HFF-Myc (cell line): ENCODE measurements around the gene RNF130.

Experiments used
- DNase-seq: peaks from one replicate; pipeline ENCODE4 v3.0.0-alpha.2; 2011; ENCODE audit warnings: low read depth; ENCODE audit errors: extremely low read depth
- H3K4me3 ChIP-seq: replicated peaks from 2 replicates; pipeline ENCODE4 v1.5.1; 2011; ENCODE audit warnings: low read depth, mild to moderate bottlenecking, control low read depth, low read length
- CTCF ChIP-seq: IDR thresholded peaks from 2 replicates; pipeline ENCODE4 v1.5.1; 2012; ENCODE audit warnings: mild to moderate bottlenecking, low read depth, low read length, control low read depth; ENCODE audit errors: missing control alignments

The RNF130 gene

GRCh38 chr5:179916523-179916922 lies 155.0 kb downstream of the RNF130 start:
- no peak for TF ChIP-seq CTCF
- DNase-seq, result no peak
- H3K4me3 ChIP-seq, result no peak overlapping the region

GRCh38 chr5:179915406-179915935 lies 156.1 kb downstream of the RNF130 start:
- H3K4me3 ChIP-seq, result no peak overlapping the region
- TF ChIP-seq CTCF, result no peak
- no peak for DNase-seq

- no peak overlapping the region for H3K4me3 ChIP-seq
- no peak for TF ChIP-seq CTCF
- no peak for DNase-seq
These were observed 157.4 kb downstream of the RNF130 start for GRCh38 chr5:179914032-179914755.

GRCh38 chr5:179913461-179913860 lies 158.1 kb downstream of the RNF130 start:
- no peak for DNase-seq
- no peak for TF ChIP-seq CTCF
- no peak overlapping the region for H3K4me3 ChIP-seq

GRCh38 chr5:179912951-179913350 lies 158.6 kb downstream of the RNF130 start:
- no peak for TF ChIP-seq CTCF
- H3K4me3 ChIP-seq, result no peak overlapping the region
- DNase-seq, result no peak

- DNase-seq, result no peak
- no peak overlapping the region for H3K4me3 ChIP-seq
- TF ChIP-seq CTCF, result no peak
These were observed 159.2 kb downstream of the RNF130 start for GRCh38 chr5:179912386-179912785.
